NCI-H2196 (cell line): ENCODE results near the gene AVPR2.

Experiments
- DNase-seq: peaks from one replicate; lab custom pipeline; 2025; ENCODE audit not compliant: unreplicated experiment; lab: John Stamatoyannopoulos, UW

AVPR2 gene

GRCh38 chrX:153910446-153910845 lies 6.0 kb downstream of the AVPR2 start:
- no peak for DNase-seq

GRCh38 chrX:153911798-153912197 lies 7.3 kb downstream of the AVPR2 start:
- DNase-seq, result no peak

- DNase-seq, result no peak
Observed at GRCh38 chrX:153913211-153913610, 8.7 kb downstream of the AVPR2 start.

GRCh38 chrX:153913701-153914100 lies 9.2 kb downstream of the AVPR2 start:
- no peak for DNase-seq

- no peak for DNase-seq
Observed at GRCh38 chrX:153917869-153918268, 13.4 kb downstream of the AVPR2 start.

GRCh38 chrX:153919281-153919680 lies 14.8 kb downstream of the AVPR2 start:
- no peak for DNase-seq

- no peak for DNase-seq
Observed at GRCh38 chrX:153920546-153920945, 16.1 kb downstream of the AVPR2 start.

- no peak for DNase-seq
Observed at GRCh38 chrX:153921070-153921469, 16.6 kb downstream of the AVPR2 start.

- no peak for DNase-seq
Observed at GRCh38 chrX:153921511-153922446, 17.3 kb downstream of the AVPR2 start.

GRCh38 chrX:153922932-153923857 lies 18.7 kb downstream of the AVPR2 start:
- peak; percentile 58 for DNase-seq

GRCh38 chrX:153924149-153924861 lies 19.8 kb downstream of the AVPR2 start:
- DNase-seq, result peak; percentile 7

GRCh38 chrX:153925387-153925738 lies 20.9 kb downstream of the AVPR2 start:
- no peak for DNase-seq

GRCh38 chrX:153925739-153926551 lies 21.5 kb downstream of the AVPR2 start, which contains the start of gene ARHGAP4:
ARHGAP4 (minus strand) TSS chrX:153926264; CDS start chrX:153926202, 62 bp downstream.
- DNase-seq, result no peak

GRCh38 chrX:153926552-153926857 lies 22.0 kb downstream of the AVPR2 start:
- no peak for DNase-seq

GRCh38 chrX:153926858-153927671 lies 22.6 kb downstream of the AVPR2 start:
- peak; percentile 12 for DNase-seq

GRCh38 chrX:153927672-153927921 lies 23.1 kb downstream of the AVPR2 start:
- DNase-seq, result no peak

- DNase-seq, result peak; percentile 90
Observed at GRCh38 chrX:153927922-153928760, 23.7 kb downstream of the AVPR2 start.

- no peak for DNase-seq
Observed at GRCh38 chrX:153928846-153929245, 24.4 kb downstream of the AVPR2 start.

GRCh38 chrX:153929576-153929975 lies 25.1 kb downstream of the AVPR2 start:
- DNase-seq, result no peak
